ENCODE measurements around the gene CWC25. TPM values are rescaled to one million over a fixed set of nuclear protein-coding genes. Genes with fewer than 3 reads are reported as not detected.
A peak's percentile ranks its signal among the peaks of the same experiment; 100 is the strongest.

CWC25 gene
- polyA plus RNA-seq, 1 donor (not counting 4 experiments of a cell fraction or from before 2014, with no cell fraction given): 14.9 TPM

DNA sequence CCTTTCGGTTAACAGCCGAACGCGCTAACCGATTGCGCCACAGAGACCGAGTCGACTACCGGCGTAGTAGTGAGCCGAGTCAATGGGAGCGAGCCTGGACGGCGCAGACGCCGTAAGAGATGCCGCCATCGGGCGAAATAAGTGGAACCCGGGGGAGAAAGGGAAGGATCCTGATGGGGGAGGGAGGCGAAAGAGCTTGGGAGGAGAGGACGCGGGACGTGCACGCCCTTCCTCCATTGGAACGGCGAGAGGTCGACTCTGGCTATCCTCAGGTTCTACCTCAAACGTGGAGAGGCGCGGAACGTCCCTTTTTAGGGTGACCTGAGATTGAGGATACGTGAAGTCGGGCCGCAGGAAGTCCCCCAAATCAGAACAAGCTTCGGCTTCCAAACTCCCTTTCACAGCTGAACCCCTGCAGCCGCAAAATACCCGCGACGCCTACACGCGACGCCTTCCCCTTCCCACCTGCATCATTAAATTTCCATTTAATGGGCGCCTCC lies 73.3 kb downstream of the CWC25 start:
- H3K27me3 ChIP-seq (ENCODE audit: control insufficient read depth, extremely low read depth, insufficient read depth, low read length): no peaks in the 10 kb centered on the region
- FAIRE-seq (no peak), DNase-seq (ENCODE audit: low read depth, low spot score) (no peak)
- H4K20me1 ChIP-seq (ENCODE audit: control insufficient read depth, extremely low read depth, insufficient read depth, low read length): peaks cover under 1% of the 10 kb centered on the region
- peak overlapping the region; percentile 94 for H3K9ac ChIP-seq (ENCODE audit: control insufficient read depth, extremely low read depth, insufficient read depth, low read length)
- H3K79me2 ChIP-seq (ENCODE audit: control insufficient read depth, insufficient read depth, low read length): peaks cover 36% of the 10 kb centered on the region
- H3K36me3 ChIP-seq (ENCODE audit: control insufficient read depth in 2 of 2, extremely low read depth in 1 of 2, insufficient read depth in 2 of 2, low read length in 2 of 2): peaks cover 2 to 20% of the 10 kb centered on the region in 2 experiments
- dilution Hi-C loops (cut with MboI; ENCODE audit: extremely low pct_ligation_motif_present, low sequenced_read_pairs): no loop called here
- H3K4me2 ChIP-seq (ENCODE audit: control insufficient read depth, extremely low read depth, insufficient read depth, low read depth, low read length): peak overlapping the region; percentile 87
- TF ChIP-seq CTCF (optimal IDR thresholded peaks at IDR 0.05 in 1 of 3, IDR thresholded peaks at IDR 0.05 in 1 of 3, conservative IDR thresholded peaks at IDR 0.05 in 1 of 3; ENCODE audit: extremely low read depth in 1 of 3, insufficient read depth in 2 of 3, low read length in 3 of 3) (no peak), EZH2 (IDR thresholded peaks at IDR 0.05; ENCODE audit: low read length) (no peak)
- H3K27ac ChIP-seq (ENCODE audit: control insufficient read depth, insufficient read depth, low read length): peak overlapping the region; percentile 92
- no peaks in the 10 kb centered on the region for H3K9me1 ChIP-seq (ENCODE audit: control insufficient read depth, extremely low read depth, insufficient read depth, low read length)
- H2AFZ ChIP-seq (ENCODE audit: control insufficient read depth, low read length): peak overlapping the region; percentile 65
- peaks cover 21% of the 10 kb centered on the region for H3K4me1 ChIP-seq (ENCODE audit: control insufficient read depth, extremely low read depth, insufficient read depth, low read length)
- no peaks in the 10 kb centered on the region for H3K9me3 ChIP-seq (ENCODE audit: control insufficient read depth, low read depth, low read length)
- peak overlapping the region; percentile 78 to 100 (median 97) for H3K4me3 ChIP-seq (ENCODE audit: control insufficient read depth in 2 of 3, extremely low read depth in 1 of 3, insufficient read depth in 2 of 3, low read depth in 1 of 3, low read length in 3 of 3)

DNA sequence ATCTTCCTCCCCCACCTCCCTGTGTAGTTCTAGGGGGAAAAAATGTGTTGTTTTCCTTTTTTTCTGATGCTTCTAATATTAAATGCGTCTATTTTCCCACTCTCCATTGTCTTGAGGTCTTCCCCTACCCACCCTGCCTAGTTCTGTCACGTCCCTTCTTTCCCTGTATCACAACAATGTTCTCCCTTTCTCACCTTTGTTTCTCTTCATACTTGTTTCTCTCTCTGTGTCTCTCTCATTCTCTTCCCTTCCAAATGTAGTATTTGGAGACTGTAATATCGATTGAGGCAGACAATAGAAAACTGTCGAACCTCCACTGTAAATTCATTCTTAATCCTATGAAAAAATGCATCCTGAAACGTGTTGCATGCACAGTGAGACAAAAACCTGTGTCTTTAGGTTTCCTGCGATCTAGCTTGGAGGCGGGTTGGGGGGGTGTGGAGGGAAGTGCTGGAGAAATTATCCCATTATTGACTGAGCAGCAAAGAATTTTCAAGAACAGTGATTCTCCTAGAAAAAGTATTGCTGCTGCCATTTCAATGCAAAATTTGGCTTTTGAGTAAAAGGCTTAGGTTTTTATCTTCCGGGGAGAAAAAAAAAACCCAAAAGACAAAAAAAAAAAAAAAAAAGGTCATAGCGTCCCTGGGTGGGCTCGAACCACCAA lies 73.8 kb downstream of the CWC25 start:
- H3K27ac ChIP-seq (ENCODE audit: control insufficient read depth, insufficient read depth, low read length): peak overlapping the region; percentile 45
- H3K79me2 ChIP-seq (ENCODE audit: control insufficient read depth, insufficient read depth, low read length): peaks cover 42% of the 10 kb centered on the region
- DNase-seq (ENCODE audit: low read depth, low spot score) (no peak), FAIRE-seq (no peak)
- peak overlapping the region; percentile 3 for H2AFZ ChIP-seq (ENCODE audit: control insufficient read depth, low read length)
- H3K4me3 ChIP-seq (ENCODE audit: control insufficient read depth in 2 of 3, extremely low read depth in 1 of 3, insufficient read depth in 2 of 3, low read depth in 1 of 3, low read length in 3 of 3): peak overlapping the region; percentile 16 to 100 (median 29)
- dilution Hi-C loops (cut with MboI; ENCODE audit: extremely low pct_ligation_motif_present, low sequenced_read_pairs): no loop called here
- peak overlapping the region; percentile 87 for H3K4me2 ChIP-seq (ENCODE audit: control insufficient read depth, extremely low read depth, insufficient read depth, low read depth, low read length)
- peaks cover 26% of the 10 kb centered on the region for H3K4me1 ChIP-seq (ENCODE audit: control insufficient read depth, extremely low read depth, insufficient read depth, low read length)
- H3K9ac ChIP-seq (ENCODE audit: control insufficient read depth, extremely low read depth, insufficient read depth, low read length): peak overlapping the region; percentile 29
- H3K36me3 ChIP-seq (ENCODE audit: control insufficient read depth in 2 of 2, extremely low read depth in 1 of 2, insufficient read depth in 2 of 2, low read length in 2 of 2): peaks cover 2 to 17% of the 10 kb centered on the region in 2 experiments
- no peaks in the 10 kb centered on the region for H3K9me3 ChIP-seq (ENCODE audit: control insufficient read depth, low read depth, low read length)
- TF ChIP-seq CTCF (optimal IDR thresholded peaks at IDR 0.05 in 1 of 3, IDR thresholded peaks at IDR 0.05 in 1 of 3, conservative IDR thresholded peaks at IDR 0.05 in 1 of 3; ENCODE audit: extremely low read depth in 1 of 3, insufficient read depth in 2 of 3, low read length in 3 of 3) (no peak), EZH2 (IDR thresholded peaks at IDR 0.05; ENCODE audit: low read length) (no peak)
- peaks cover 2% of the 10 kb centered on the region for H4K20me1 ChIP-seq (ENCODE audit: control insufficient read depth, extremely low read depth, insufficient read depth, low read length)
- no peaks in the 10 kb centered on the region for H3K27me3 ChIP-seq (ENCODE audit: control insufficient read depth, extremely low read depth, insufficient read depth, low read length)
- H3K9me1 ChIP-seq (ENCODE audit: control insufficient read depth, extremely low read depth, insufficient read depth, low read length): peaks cover 2% of the 10 kb centered on the region

Small RNA genes lying within 50 kb of the gene (small RNA-seq; reads per million reads assigned to genes)
- gene MIR4727 (ENCODE audit: insufficient read length in 3 of 3, low read depth in 3 of 3, low replicate concordance in 1 of 3) (0 to 0.50 (median 0.33) reads per million in 3 experiments), gene RNU6-866P (ENCODE audit: insufficient read length in 3 of 3, low read depth in 3 of 3, low replicate concordance in 1 of 3) (0 reads per million in 3 experiments), gene SNORA21 (ENCODE audit: insufficient read length in 3 of 3, low read depth in 3 of 3, low replicate concordance in 1 of 3) (0 reads per million in 3 experiments), gene SNORA21B (ENCODE audit: insufficient read length in 3 of 3, low read depth in 3 of 3, low replicate concordance in 1 of 3) (0 reads per million in 3 experiments)

Other genes with a start within 250 kb of the CWC25 start
- gene SRCIN1, start 219.4 kb downstream of the CWC25 start, polyA plus RNA-seq: 0.31 to 0.41 TPM (median 0.37 TPM) in 3 replicates
- gene EPOP, start 150.4 kb downstream of the CWC25 start, polyA plus RNA-seq: 2.1 to 4.4 TPM (median 3.2 TPM) in 3 replicates
- gene MLLT6, start 120.0 kb downstream of the CWC25 start, polyA plus RNA-seq: 17.4 to 18.1 TPM (median 17.7 TPM) in 3 replicates
- 10.4 to 25.6 TPM (median 17.1 TPM) in 3 replicates for gene CISD3, start 95.0 kb downstream of the CWC25 start, polyA plus RNA-seq
- 3.3 to 6.9 TPM (median 4.1 TPM) in 3 replicates for gene PCGF2, start 77.0 kb downstream of the CWC25 start, polyA plus RNA-seq
- 294 to 346 TPM (median 316 TPM) in 3 replicates for gene PSMB3, start 72.6 kb downstream of the CWC25 start, polyA plus RNA-seq
- 26.4 to 29.2 TPM (median 29.2 TPM) in 3 replicates for gene PIP4K2B, start 25.8 kb downstream of the CWC25 start, polyA plus RNA-seq
- 2,125 to 2,966 TPM (median 2,468 TPM) in 3 replicates for gene RPL23, start 28.4 kb upstream of the CWC25 start, polyA plus RNA-seq
- gene LASP1, start 44.7 kb upstream of the CWC25 start, polyA plus RNA-seq: 72.5 to 117 TPM (median 88.1 TPM) in 3 replicates
- 0.03 TPM in 1 of 3 replicates, not detected in the others for gene FBXO47, start 142.1 kb upstream of the CWC25 start, polyA plus RNA-seq